Ovary (tissue), 3 donors: ENCODE measurements around the gene INTS13.

ENCODE experiments used
- CTCF ChIP-seq, 3 donors: fragments of 450-650 bp in 2 of 3; fragments of 200-600 bp in 1 of 3; IDR thresholded peaks; one replicate each; pipeline versions ENCODE4 v1.5.1 to v1.8.0; 2016 to 2022; ENCODE audit warnings: antibody characterized with exemption in 3 of 3, mild to moderate bottlenecking in 1 of 3
- POLR2A ChIP-seq: fragments of 450-650 bp; IDR thresholded peaks from one replicate; pipeline ENCODE4 v1.6.1; 2017; ENCODE audit warnings: antibody characterized with exemption, mild to moderate bottlenecking, moderate library complexity
- donor health status: DM: no; HTN: no; CAD: no.

GRCh38 chr12:26869908-26870459 lies 67.8 kb downstream of the INTS13 start:
- TF ChIP-seq CTCF (IDR thresholded peaks at IDR 0.05) (no peak), POLR2A (no peak)
